ENCODE results near the gene CCDC57.

Gene CCDC57

DNA sequence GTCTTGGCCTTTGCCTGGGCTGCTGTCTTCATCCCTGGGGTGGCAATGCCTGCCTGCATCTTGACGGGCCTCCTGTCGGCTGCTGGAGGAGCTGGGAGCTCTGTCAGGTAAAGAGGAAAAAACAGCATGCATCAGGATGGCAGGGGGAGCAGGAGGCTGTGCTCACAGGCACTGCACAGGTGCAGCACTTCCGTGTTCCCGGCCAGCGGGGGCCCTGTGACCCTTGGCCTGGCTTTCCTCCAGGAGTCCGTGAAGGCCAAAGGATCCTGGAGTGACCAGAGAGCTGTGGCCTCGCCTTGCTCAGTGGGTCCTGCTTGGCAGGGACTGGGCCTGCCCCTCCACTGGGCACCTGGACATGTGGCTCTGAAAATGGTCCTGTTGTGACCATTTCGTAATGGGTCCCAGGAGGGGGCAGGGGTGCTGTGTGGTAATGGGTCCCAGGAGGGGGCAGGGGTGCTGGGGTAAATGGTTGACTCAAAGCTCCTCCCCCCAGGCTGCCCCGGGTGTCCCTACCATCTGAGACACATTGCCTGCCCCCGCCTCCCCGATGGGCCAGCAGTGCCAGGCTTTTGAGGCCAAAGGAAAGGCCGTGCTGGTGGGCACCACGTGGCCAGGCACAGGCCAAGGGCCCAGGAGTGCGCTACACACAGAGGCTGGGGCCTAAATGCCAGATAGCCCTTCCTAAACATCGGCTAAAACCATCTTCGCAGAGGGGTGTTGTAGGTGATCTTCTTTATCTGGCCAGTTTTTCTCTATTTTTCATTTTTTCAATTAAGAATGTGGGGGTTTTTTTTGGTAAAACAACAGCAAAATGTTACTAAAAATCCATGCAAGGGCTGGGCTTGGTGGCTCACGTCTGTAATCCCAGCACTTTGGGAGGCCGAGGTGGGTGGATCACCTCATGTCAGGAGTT lies 110.6 kb downstream of the CCDC57 start:
- DNase-seq = no peak

DNA sequence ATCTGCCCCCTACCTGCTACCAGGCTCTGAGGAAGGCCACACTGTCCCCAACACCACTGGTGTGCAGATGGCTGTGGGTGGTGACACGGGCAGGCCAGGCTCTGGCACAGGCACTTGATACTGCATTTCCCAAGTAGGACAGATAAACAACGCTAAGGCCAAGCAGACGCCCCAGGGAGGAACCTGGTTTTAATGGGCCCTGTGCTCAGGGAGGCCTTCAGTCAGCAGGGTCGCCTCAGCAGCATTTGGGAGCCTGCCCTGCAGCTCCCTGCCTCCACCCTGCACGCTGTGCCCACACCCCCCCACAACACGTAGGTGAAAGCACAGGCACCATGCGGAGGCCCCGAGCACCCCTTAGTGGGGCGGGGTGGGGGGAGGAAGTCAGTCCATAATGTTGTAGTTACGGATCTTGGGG lies 111.3 kb downstream of the CCDC57 start:
- DNase-seq = no peak

DNA sequence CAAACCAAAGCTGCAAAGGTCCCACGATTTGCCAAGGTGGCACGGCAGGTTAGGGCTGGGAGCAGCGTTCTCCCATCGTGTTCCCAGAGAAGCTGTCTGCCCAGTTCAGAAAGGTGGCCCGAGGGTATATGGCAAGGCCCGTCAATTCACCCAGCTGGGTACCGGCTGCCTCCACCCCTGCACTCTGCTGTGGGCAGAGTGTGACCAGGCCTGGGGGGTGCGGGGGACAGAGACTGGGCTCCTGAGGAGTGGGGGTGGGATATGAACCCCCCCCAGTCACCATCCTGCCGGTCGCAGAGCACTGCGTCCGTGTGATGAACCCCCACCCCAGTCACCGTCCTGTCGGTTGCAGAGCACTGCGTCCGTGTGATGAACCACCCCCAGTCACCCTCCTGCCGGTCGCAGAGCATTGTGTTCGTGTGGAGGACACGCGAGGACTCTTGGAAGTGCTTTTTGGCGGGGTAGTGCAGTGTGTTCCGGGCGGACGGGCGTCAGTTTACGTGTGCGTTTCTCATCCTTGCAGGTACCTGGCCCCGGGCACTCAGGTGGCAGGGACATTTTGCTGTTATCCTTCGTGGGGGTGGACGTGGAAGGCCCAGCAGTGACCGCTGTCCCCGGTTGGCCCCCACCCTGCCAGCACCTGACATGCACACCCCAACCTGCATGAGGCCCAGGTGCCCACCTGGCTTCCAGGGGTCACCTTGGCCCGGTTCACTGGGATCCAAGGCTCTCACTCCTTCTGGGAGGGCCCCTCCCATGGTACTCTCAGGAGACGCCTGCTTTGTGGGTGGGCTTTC lies 111.9 kb downstream of the CCDC57 start:
- no peak for DNase-seq

DNA sequence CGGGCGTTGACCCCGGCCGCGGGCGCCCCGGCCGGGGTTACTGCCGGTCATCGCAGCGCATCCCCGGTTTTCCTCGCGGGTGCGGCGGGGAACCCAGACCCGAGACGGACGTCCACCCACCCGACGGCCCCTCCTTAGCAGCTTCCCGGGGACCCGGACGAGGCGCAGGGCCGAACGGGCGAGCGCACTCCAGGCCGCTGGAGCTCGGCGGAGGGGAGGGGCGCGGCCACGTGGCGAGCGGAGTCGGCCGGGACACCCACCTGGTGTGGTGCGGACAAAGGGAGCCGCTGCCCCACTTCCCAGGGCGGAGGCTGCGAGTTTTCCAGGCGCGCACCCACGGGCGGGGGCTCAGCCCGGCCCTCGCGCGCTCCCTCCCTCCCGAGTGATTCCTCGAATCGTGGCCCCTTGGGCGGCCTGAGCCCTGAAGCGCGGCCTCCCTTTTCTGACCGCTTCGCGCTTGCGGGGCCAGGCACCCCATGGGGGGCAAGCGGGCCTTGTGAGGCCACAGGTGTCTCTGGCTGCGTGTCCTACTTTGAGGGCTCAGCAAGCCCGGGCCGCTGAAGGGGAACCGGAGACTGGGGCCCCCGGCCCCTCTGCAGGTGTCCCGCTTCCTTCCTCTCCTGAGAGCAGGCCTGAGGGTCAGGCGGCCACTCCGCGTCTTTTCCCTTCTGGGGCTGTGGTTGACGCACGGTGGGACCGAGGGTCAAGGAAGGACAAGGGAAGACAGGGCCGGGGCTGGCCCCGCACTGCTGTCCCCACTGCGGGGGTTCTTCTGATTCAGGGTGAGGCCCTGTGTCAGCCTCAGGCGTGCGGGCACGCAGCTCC lies 113.5 kb downstream of the CCDC57 start:
- DNase-seq = peak; percentile 43

DNA sequence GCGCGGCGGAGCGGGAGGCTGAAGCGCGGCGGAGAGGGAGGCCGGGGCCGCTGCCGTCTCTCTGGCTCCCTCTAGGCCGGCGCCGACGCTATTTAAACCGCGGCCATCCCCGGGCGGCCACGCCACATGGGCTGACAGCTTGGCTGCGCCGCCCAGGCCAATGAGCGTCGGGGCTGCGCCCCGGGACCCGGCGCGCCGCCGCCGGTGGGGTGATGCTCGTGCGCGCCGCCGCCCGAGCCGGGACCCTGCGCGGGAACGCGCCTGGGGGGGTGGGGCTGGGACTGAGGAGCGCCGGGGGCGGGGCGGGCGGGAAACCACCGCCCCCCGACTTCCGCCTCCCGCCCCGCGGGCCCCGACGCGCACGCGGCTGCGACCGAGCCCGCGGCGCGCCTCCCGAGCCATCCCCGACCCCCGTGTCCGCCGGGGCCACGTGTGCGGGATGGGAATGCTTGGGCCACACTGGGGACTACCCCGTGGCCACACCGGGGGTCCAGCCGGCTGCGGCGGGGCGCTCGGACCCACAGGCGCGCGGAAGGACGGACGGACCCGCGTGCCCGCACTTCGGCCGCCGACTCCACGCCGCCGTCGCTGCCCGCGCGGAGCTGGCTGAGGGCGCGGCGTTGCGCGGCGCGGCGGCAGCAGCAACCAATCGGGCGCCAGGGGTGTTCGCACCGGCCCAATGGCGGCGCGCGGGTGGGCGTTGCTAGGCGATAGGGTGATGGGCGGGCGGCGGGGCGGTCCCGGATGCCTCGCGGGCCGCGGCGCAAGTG lies 114.3 kb downstream of the CCDC57 start, which contains the start of gene FASN:
TSS of gene FASN (minus strand) at position 68 of the 770 bp plus-strand sequence. CDS start 1,791 bp downstream, outside the sequence.
- DNase-seq = peak; percentile 98

DNA sequence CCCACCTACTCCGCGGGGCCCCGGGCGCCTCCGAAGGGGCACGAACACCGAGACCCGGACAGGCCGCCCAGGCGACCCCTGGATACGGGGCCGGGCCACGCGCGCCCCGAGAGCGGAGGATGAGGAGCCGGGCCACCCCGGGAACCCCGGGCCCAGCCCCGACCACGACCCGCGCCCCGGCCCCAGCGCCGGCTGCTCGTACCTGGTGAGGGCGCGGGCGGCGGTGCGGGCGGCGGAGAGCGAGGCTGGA lies 114.8 kb downstream of the CCDC57 start:
- no peak for DNase-seq

DNA sequence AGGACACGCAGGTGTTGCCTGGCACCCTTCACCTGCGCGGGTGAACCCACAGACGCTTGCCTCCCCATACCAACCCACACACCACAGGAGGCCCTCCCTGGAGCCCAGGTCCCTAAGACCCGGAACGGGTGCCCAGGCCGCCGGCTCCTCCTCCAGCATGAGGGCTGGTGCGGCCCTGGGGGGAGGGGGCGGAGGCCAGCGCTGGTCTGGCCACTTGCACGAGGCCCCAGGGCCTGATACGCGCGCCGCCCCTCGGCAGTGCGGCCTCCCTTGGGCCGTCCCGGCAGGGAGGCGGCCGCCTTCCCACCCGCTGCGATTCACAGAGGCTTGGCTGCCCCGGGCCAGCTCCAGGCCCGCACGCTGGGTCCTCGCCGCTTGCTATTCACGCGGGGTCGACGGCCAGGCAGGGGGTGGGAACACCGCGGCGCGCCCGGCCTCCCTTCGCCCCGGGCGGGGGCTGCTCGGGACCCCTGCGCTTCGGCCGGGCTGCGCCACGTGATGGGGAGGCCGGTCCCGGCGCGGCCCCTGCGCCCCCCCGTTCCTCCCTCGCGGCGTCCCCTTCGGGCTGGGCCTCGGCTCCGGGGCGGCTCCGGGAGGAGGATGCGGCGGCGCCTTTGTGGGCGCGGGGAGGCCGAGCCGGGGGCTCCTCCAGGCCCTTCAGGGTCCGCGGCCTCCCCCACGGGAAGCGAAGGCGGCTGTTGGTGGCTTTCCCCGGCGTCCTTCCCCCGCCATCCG lies 115.3 kb downstream of the CCDC57 start:
- DNase-seq = peak; percentile 59

DNA sequence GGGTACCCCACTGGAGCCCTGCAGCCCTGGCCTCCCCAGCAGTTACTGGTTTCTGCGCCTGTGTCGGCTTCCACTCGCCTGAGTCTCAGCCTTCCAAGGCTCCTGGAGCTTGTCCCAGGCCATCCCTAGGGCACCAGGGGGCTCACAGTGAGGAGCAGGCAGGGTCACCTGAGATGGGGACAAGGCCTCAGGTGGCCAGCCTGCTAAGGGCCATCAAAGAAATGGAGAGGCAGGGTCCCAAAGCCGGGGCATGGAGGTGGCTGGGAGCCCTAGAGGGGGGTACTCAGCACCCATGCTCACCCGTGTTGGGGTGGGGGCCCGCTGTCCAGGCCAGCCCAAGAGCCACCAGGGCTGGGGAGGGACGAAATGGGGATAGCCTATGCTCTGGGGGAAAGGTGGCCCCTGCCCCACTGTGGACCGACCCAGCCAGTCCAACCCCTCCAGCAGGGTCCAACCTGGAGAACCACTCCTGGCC lies 115.9 kb downstream of the CCDC57 start:
- DNase-seq = no peak

DNA sequence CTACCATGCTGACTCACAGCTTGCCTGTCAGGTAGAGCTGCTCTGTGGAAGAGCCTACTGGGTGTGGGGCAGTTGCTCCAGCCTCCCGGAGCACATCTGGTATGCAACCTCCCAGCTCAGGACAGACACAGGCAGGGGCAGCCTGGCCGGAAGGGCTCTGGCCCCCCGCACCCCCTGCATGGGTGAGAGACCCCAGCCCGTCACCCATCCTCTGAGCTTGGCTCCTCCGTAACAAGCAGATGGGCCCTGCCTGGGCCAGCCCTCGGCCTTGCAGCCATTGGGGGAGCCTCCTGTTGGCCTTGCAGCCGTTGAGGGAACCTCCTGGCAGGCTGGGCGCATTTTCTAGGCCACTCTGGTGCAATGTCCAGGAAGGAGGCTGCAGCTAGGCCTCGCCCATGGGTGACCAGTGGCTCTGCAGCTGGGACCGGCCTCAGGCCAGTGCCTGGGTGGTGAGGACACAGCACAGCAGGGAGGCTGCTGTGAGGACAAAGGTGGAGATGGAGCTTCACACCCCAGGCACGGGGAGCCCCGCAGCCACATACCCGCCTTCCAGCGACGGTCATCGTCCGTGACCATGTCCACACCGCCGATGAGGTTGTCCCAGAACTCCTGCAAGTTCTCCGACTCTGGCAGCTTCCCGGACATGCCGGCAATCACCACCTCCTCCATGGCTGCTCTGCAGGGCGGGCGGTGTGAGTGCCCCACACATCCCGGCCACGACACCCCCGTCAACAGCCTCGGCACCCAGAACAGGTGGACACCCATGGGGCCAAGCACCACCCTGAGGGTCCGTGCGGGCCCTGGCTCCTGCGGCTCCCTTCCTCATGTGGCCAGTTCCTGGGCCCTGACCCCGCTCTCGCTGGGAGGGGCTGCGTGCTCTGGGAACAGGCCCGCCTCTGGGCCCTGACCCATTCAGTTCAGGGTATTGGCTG lies 116.6 kb downstream of the CCDC57 start:
- no peak for DNase-seq

DNA sequence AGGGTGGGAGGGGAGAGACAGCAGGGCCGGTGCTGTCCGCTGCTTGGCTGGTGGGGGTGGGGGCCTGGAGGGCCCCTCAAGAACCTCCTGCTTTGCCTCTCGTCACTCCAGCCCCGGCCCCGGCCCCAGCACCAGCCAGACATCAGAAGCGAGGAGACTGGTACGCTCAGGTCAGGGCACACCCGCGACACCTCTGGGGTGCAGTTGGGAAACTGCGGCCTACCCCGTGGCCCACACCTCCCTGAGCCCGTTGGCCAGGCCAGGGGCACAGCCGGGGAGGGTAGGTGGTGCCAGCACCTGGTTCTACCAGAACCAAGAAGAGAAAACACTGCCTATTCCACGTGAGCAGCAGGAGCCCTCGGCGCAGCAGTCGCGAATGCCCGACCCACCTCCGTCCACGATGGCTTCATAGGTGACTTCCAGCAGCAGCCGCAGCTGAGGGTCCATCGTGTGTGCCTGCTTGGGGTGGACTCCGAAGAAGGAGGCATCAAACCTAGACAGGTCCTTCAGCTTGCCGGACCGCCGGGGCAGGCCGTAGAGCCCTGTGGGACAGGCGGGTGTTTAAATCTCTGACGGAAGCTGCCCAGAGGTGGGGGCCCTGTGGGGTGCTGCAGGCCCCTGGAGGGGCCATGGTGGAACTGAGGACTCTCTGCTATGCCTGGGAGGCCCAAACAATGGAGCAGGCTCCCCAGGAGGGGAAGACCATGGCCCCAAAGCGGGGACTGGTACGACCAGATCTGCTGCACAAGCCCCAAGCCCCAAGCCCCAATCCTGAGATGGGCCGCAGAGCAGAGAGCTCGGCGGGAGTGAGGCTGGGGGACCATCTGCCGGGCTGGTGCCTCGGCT lies 117.5 kb downstream of the CCDC57 start:
- DNase-seq = no peak

DNA sequence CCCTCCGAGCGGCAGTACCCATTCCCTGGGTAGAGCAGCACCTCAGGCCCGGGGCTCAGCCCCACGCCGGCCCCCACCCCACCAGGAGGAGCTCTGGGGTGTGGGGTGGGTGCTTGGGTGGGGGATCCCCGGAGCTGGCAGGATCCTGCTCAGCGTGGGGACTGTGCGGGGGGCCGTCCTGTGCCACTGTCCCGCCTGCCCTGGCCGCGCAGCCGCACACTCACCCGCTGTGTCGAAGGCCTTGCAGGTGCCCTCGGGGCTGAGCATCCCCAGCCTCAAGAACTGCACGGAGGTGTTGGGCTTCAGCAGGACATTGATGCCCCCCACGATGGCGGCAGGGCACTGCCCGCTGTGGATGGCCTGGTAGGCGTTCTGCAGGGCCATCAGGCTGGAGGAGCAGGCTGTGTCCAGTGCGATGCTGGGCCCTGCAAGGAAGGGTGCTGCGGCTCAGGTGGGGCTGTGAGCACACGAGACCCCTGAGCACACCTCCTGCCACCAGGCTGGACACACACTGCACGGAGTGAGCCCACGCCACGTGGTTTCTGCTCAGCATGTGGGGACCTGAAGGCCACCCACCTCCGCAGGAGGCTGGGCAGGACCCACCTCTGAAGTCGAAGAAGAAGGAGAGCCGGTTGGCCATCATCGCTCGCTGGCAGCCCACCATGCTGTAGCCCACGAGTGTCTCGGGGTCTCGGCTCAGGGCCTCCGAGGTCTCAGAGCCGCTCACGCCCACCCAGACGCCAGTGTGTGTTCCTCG lies 119.5 kb downstream of the CCDC57 start:
- DNase-seq = no peak

DNA sequence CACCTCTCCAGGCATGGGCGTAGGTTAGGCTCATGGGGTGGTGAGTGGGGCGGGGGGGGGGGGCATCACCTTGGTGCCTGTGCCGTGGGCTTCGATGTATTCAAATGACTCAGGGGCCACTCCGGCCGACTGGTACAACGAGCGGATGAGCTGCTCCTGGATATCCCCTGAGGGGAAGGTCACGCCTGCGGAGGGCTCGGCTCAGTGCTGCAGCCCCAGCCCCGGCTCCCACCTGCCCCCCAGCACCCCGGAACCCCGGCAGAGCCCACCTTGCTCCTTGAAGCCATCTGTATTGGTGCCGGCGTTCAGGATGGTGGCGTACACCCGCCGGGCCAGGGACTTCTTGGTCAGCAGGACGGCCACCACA lies 120.0 kb downstream of the CCDC57 start:
- DNase-seq = no peak

DNA sequence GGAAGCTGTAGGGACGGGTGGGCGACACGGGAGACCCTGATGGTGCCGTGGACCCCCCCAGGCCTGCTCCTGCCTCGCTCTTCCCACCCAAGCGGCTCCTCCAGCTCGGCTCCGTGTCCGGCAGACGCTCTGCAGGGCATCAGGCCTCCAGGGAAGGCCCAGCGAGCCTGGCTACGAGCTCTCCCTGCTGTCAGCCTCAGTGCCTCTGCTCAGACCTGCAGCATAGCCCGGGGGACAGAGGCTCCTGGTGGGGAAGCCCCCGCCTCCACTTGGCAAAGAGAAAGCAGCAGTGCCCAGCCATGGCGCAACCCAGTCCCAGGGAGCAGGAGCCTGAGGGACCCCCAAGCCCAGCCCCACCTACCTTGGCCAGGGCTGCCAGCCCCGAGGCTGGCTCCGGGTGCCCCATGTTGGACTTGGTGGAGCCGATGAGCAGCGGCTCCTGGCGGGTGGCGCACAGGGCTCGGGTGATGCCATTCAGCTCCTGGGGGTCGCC lies 120.5 kb downstream of the CCDC57 start:
- no peak for DNase-seq

DNA sequence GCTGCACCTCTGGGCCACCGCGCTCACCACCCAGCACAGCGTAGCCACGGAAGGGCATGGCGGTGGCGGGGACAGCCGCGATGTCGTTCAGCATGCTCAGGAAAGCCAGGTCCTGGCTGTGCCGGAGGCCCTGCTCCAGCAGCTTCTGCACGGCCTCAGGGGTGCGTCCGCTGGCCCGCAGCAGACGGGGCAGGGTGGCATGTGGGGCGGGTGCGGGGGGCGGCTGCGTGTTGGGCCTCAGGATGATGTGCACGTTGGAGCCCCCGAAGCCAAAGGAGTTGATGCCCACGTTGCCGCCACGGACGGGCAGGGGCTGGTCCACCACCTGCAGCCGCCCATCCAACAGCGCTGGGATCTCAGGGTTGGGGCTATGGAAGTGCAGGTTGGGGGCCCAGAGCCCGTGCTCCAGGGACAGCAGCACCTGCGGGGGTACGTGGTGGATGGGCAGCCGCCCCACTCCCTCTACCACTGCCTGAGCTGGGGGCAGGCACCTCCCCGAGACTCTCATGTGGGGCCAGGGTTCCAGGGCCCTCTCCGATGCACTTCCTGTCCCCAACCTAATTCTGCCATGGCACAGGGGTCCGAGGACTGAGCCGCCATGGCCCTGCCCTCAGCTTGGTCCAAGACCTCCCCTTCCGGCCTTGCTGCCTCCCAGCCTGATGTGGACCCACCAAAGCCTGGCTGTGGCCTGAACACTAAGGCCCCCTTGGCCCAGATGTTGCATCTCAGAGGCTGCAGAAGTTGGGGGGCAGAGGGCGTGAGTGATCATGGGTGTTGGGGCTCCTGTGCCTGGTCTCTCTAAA lies 121.2 kb downstream of the CCDC57 start:
- no peak for DNase-seq

DNA sequence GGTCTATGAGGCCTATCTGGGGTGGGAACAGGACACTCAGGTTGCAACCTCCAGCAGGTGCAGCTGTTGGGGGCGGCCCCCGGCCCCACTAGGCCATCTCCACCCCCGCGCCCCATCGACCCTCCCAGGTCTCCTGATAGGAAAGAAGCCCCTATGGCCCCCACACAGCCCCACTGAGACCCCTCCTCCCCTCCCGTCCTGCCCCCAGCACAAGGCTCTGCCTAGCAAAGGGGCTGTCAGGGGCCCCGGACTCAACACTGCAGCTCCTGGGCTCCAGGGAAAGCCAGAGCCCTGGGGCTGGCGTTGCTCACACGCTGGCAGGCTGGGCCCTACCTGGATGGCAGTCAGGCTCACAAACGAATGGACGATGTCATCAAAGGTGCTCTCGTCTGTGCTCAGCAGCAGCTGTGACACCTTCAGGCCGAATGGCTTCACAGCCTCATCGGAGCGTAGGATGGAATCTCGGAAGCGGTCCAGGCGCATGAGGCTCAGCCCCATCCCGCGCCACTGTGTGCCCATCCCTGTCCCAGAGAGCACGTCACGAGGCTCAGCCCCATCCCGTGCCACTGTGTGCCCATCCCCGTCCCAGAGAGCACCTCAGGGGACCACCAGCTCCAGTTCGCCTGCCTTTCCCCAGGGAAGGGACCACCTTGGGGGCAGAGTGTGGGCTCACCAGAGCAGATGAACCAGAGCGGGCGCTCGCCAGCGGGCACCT lies 121.9 kb downstream of the CCDC57 start:
- no peak for DNase-seq

DNA sequence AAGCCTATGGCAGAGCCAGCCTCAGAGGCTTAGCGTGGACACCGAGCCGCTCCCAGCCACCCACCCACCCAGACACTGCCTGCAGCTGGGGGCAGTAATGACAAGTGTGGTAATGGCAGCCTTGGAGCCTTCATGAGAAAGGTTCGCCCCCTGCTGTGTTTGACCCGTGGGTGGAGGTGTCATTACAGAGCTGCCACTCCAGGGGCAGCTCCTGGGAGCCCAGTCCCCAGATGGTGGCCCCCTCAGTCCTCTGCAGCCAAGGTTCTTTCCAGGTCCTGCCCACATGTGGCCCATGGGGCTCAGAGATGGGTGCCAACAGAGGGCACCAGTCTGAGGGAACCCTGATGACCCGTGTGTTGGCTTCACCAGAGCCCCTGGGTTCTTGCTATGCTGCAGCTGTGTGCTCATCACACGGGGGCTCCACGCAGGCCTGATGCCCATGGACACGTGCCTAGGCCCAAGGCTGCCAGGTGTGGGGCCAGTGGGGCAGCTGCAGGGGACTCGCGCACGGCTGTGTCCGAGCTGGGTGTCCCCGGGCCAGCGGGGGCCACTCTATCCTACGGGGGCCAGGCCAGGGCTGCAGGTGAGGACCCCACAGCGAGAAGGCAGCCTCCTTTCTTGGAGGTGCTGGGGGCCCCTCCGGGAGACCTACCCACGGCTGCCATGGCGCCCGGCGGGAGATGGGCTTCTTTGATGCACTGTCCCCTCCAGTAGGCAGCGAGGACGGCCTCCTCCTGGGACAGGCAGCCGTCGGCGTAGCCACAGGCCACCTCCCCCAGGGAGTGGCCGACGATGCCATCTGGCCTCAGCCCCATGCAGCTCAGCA lies 122.7 kb downstream of the CCDC57 start:
- DNase-seq = no peak
